Adrenal gland (tissue), 5 donors: ENCODE results near the gene ADD1.

Source experiments
- POLR2A ChIP-seq, 2 donors: fragments of 450-650 bp; IDR thresholded peaks; one replicate each; pipeline ENCODE4 v1.6.1; 2017; ENCODE audit warnings: antibody characterized with exemption in 2 of 2, mild to moderate bottlenecking in 2 of 2, moderate library complexity in 1 of 2
- TF ChIP-seq, protein P1 (sequence below), 6 experiments: fragments of 450-650 bp in 4 of 6; fragments of 200-600 bp in 2 of 6; sonication (generic) in 1 of 6; IDR thresholded peaks; 1 replicate in 5 of 6; 2 replicates in 1 of 6; pipeline versions ENCODE4 v1.5.1 to v1.8.0; 2016 to 2021; ENCODE audit warnings: antibody characterized with exemption in 6 of 6, mild to moderate bottlenecking in 2 of 6, moderate library complexity in 1 of 6
- donor health status: DM: no; HTN: no; CAD: no.

- TF ChIP-seq, protein P1, sequence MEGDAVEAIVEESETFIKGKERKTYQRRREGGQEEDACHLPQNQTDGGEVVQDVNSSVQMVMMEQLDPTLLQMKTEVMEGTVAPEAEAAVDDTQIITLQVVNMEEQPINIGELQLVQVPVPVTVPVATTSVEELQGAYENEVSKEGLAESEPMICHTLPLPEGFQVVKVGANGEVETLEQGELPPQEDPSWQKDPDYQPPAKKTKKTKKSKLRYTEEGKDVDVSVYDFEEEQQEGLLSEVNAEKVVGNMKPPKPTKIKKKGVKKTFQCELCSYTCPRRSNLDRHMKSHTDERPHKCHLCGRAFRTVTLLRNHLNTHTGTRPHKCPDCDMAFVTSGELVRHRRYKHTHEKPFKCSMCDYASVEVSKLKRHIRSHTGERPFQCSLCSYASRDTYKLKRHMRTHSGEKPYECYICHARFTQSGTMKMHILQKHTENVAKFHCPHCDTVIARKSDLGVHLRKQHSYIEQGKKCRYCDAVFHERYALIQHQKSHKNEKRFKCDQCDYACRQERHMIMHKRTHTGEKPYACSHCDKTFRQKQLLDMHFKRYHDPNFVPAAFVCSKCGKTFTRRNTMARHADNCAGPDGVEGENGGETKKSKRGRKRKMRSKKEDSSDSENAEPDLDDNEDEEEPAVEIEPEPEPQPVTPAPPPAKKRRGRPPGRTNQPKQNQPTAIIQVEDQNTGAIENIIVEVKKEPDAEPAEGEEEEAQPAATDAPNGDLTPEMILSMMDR (IDR thresholded peaks at IDR 0.05) = no peak
- no peak for TF ChIP-seq POLR2A (IDR thresholded peaks at IDR 0.05)
These were observed 10.5 kb upstream of the ADD1 start for GRCh38 chr4:2832981-2833670.
